CD4-positive, alpha-beta T cell treated with Interleukin-1 beta for 1 hour (primary cell): Measurements from ENCODE around the gene LMBR1L.

ENCODE experiments used
- DNase-seq, 2 donors: peaks; one replicate each; pipeline ENCODE4 v3.0.0-alpha.2; 2020 to 2022

Gene LMBR1L

GRCh38 chr12:49051777-49052438, 58.7 kb downstream of the LMBR1L start:
- DNase-seq: no peak

- DNase-seq: no peak
Observed at GRCh38 chr12:49051373-49051764, 59.3 kb downstream of the LMBR1L start.

- DNase-seq: no peak
Observed at GRCh38 chr12:49050507-49051372, 59.9 kb downstream of the LMBR1L start.

- DNase-seq: no peak
Observed at GRCh38 chr12:49049566-49050224, 61.0 kb downstream of the LMBR1L start.

- DNase-seq: no peak
Observed at GRCh38 chr12:49048953-49049352, 61.7 kb downstream of the LMBR1L start.
